GM12878 (cell line): ENCODE measurements around the gene TEDC1. TPM values are rescaled to one million over a fixed set of nuclear protein-coding genes. Genes with fewer than 3 reads are reported as not detected.

Source experiments
- CBX3 ChIP-seq: fragments of 200-600 bp; sonication (generic); IDR thresholded peaks from 2 replicates; pipeline ENCODE4 v1.6.1; 2016; ENCODE audit warnings: low read depth, borderline replicate concordance
- CHD1 ChIP-seq: IDR thresholded peaks from 2 replicates; pipeline ENCODE4 v1.6.1; 2012; ENCODE audit warnings: low read depth, low read length, improper control_type of control experiment
- CTCF ChIP-seq, 3 experiments: IDR thresholded peaks in 2 of 3; conservative IDR thresholded peaks in 1 of 3; 2 replicates each; pipeline ENCODE4 v1.5.1; 2011; ENCODE audit warnings: low read depth in 3 of 3, low read length in 3 of 3, mild to moderate bottlenecking in 3 of 3, control low read depth in 2 of 3, moderate library complexity in 2 of 3, inconsistent platforms in 1 of 3, mixed read lengths in 1 of 3; ENCODE audit not compliant: control insufficient read depth in 2 of 3, insufficient read depth in 1 of 3; ENCODE audit errors: extremely low read depth in 1 of 3
- E2F8 ChIP-seq: fragments of 450-650 bp; IDR thresholded peaks from 2 replicates; pipeline ENCODE4 v1.6.1; 2018; ENCODE audit warnings: mild to moderate bottlenecking, low read depth, moderate library complexity; ENCODE audit not compliant: partially characterized antibody
- EED ChIP-seq: sonication (generic); IDR thresholded peaks from 2 replicates; pipeline ENCODE4 v1.6.1; 2016; ENCODE audit warnings: antibody characterized with exemption, low read depth
- ETV6 ChIP-seq, 2 experiments: fragments of 450-650 bp in 1 of 2; IDR thresholded peaks in 1 of 2; conservative IDR thresholded peaks in 1 of 2; 2 replicates each; pipeline ENCODE4 v1.6.1; 2014; ENCODE audit warnings: antibody characterized with exemption in 1 of 2, borderline replicate concordance in 1 of 2, low read depth in 1 of 2, mild to moderate bottlenecking in 1 of 2, moderate library complexity in 1 of 2
- FOXM1 ChIP-seq: IDR thresholded peaks from 2 replicates; pipeline ENCODE4 v1.6.1; 2012; ENCODE audit warnings: low read depth, mild to moderate bottlenecking, inconsistent platforms, low read length, moderate library complexity
- HSF1 ChIP-seq: fragments of 150-350 bp; IDR thresholded peaks from 2 replicates; pipeline ENCODE4 v1.6.1; 2014; ENCODE audit warnings: mild to moderate bottlenecking, low read depth, low read length
- NFIC ChIP-seq: IDR thresholded peaks from 2 replicates; pipeline ENCODE4 v1.6.1; 2012; ENCODE audit warnings: low read depth, mild to moderate bottlenecking, inconsistent platforms, low read length, moderate library complexity
- NKRF ChIP-seq: fragments of 450-650 bp; conservative IDR thresholded peaks from 2 replicates; pipeline ENCODE4 v1.6.1; 2017; ENCODE audit warnings: mild to moderate bottlenecking, moderate library complexity
- PBX3 ChIP-seq: IDR thresholded peaks from 2 replicates; pipeline ENCODE4 v1.6.1; 2011; ENCODE audit warnings: mild to moderate bottlenecking, low read depth, low read length, moderate library complexity; ENCODE audit not compliant: insufficient replicate concordance
- POLR2AphosphoS2 ChIP-seq: IDR thresholded peaks from 2 replicates; pipeline ENCODE4 v1.6.1; 2011; ENCODE audit warnings: low read depth, mild to moderate bottlenecking, low read length, improper control_type of control experiment, moderate library complexity
- RELA ChIP-seq: fragments of 450-650 bp; IDR thresholded peaks from 2 replicates; pipeline ENCODE4 v1.8.0; 2014; ENCODE audit warnings: borderline replicate concordance; ENCODE audit not compliant: partially characterized antibody
- RUNX3 ChIP-seq: IDR thresholded peaks from 2 replicates; pipeline ENCODE4 v1.6.1; 2012; ENCODE audit warnings: low read length, inconsistent platforms
- SMARCA5 ChIP-seq: fragments of 450-650 bp; IDR thresholded peaks from 2 replicates; pipeline ENCODE4 v1.6.1; 2017; ENCODE audit warnings: mild to moderate bottlenecking
- STAT3 ChIP-seq: IDR thresholded peaks from 2 replicates; pipeline ENCODE4 v1.6.1; 2011; ENCODE audit warnings: low read depth, low read length, improper control_type of control experiment
- SUPT20H ChIP-seq: IDR thresholded peaks from 2 replicates; pipeline ENCODE4 v1.6.1; 2011; ENCODE audit warnings: low read depth, mild to moderate bottlenecking, low read length, moderate library complexity, borderline replicate concordance; ENCODE audit not compliant: control insufficient read depth
- ZSCAN29 ChIP-seq: fragments of 450-650 bp; IDR thresholded peaks from 2 replicates; pipeline ENCODE4 v1.6.1; 2017; ENCODE audit warnings: mild to moderate bottlenecking, moderate library complexity
- polyA plus RNA-seq, 11 experiments: library from polyadenylated mRNA; depleted of rRNA in 4 of 11; unstranded in 6 of 11; stranded (reverse) in 5 of 11; fragments of >200 nt; fragmentation: Nextera tagmentation in 4 of 11; fragmentation: Illumina TruSeq in 1 of 11; extraction: Ambion mirVana in 4 of 11; extraction: Trizol in 1 of 11; gene quantifications; 1 replicate in 1 of 11; 2 replicates in 10 of 11; pipeline versions ENCODE4 v1.2.1 to v1.2.3, GENCODE V29; 2011 to 2016; ENCODE audit warnings: inconsistent platforms in 2 of 11, missing spikeins in 2 of 11, low read depth in 1 of 11
- total RNA-seq, 4 experiments: library from RNA; depleted of rRNA in 3 of 4; stranded (reverse); fragments of >200 nt in 3 of 4; fragmentation: Illumina TruSeq in 1 of 4; extraction: Trizol in 1 of 4; gene quantifications; 2 replicates each; pipeline versions ENCODE4 v1.2.1 to v1.2.3, GENCODE V29; 2013 to 2021

The TEDC1 gene
- total and polyA plus RNA-seq, 10 of the 15 experiments (the other 5 are each of a cell fraction or from before 2014, with no cell fraction given) = 0.19 to 34.2 (median 14.5) TPM

- TF ChIP-seq CTCF (IDR thresholded peaks at IDR 0.05 in 2 of 3, conservative IDR thresholded peaks at IDR 0.05 in 1 of 3; ENCODE audit: control insufficient read depth in 2 of 3, extremely low read depth in 1 of 3, insufficient read depth in 1 of 3, low read depth in 3 of 3, low read length in 3 of 3) (peak; percentile 69 to 93 (median 78); a peak in 5 of 6 replicates), E2F8 (peak; percentile 92), STAT3 (no peak), PBX3 (peak; percentile 74), HSF1 (no peak), POLR2AphosphoS2 (0 out of 2 replicates have a peak, but pooled peaks have one; percentile 24), FOXM1 (no peak), NFIC (no peak), EED (no peak), CHD1 (peak; percentile 66; the same call in 1 of the 2 replicates), RUNX3 (no peak), NKRF (peak; percentile 88), CBX3 (no peak), ETV6 (conservative IDR thresholded peaks at IDR 0.05 in 1 of 2, IDR thresholded peaks at IDR 0.05 in 1 of 2; ENCODE audit: borderline replicate concordance in 1 of 2, low read depth in 1 of 2) (no peak), ZSCAN29 (peak; percentile 95), SUPT20H (no peak), SMARCA5 (peak; percentile 97), RELA (no peak)
These were observed at the start of gene TEDC1 (continued) for GRCh38 chr14:105490572-105491365.
